K562 (cell line): ENCODE measurements around the gene C14orf180.

Experiments
- CHD4 ChIP-seq: fragments of 200-600 bp; sonication (generic); IDR thresholded peaks from 3 replicates; pipeline ENCODE4 v1.6.1; 2012; ENCODE audit warnings: low read depth, mild to moderate bottlenecking, mixed read lengths, low read length, inconsistent platforms; ENCODE audit not compliant: insufficient read depth, insufficient replicate concordance, poor library complexity, severe bottlenecking
- RFX5 ChIP-seq: IDR thresholded peaks from 2 replicates; pipeline ENCODE4 v1.6.1; 2011; ENCODE audit warnings: low read depth, mild to moderate bottlenecking, improper control_type of control experiment, low read length
- USF1 ChIP-seq: sonication (generic); formaldehyde crosslinking; IDR thresholded peaks from 2 replicates; pipeline ENCODE4 v1.9.0; 2022; ENCODE audit warnings: mild to moderate bottlenecking, missing genetic modification reagents

GRCh38 chr14:104633276-104634137 is 53.9 kb downstream of the C14orf180 start:
- TF ChIP-seq RFX5 = no peak
- no peak for TF ChIP-seq USF1
- TF ChIP-seq CHD4 = no peak
